BE2C (cell line): ENCODE measurements around the gene DUSP28.
"Not testable (repeated sequence)": the region's sequence is repeated elsewhere in the genome, so short reads cannot be mapped to it uniquely, and the experiment has no call there.

Experiments used
- DNase-seq: peaks from one replicate; pipeline ENCODE4 v3.0.0-alpha.2; 2020
- H3K27me3 ChIP-seq: fragments of 250-450 bp; sonication (Bioruptor Pico); 2 replicates; pipeline ENCODE4 v1.5.1; 2020; ENCODE audit warnings: mild to moderate bottlenecking
- H3K36me3 ChIP-seq: fragments of 250-450 bp; sonication (Bioruptor Pico); 2 replicates; pipeline ENCODE4 v1.5.1; 2020; ENCODE audit warnings: mild to moderate bottlenecking
- H3K4me1 ChIP-seq: fragments of 250-450 bp; sonication (Bioruptor Pico); 2 replicates; pipeline ENCODE4 v1.5.1; 2020
- H3K4me3 ChIP-seq: 2 replicates; pipeline ENCODE4 v1.5.1; 2011; ENCODE audit warnings: low read depth, low read length
- H3K9me3 ChIP-seq: fragments of 250-450 bp; sonication (Bioruptor Pico); 2 replicates; pipeline ENCODE4 v1.5.1; 2020
- CTCF ChIP-seq: IDR thresholded peaks from 2 replicates; pipeline ENCODE4 v1.5.1; 2012; ENCODE audit warnings: mild to moderate bottlenecking, low read depth, low read length

Gene DUSP28

GRCh38 chr2:240520130-240520973, 39.8 kb upstream of the DUSP28 start:
- peaks cover 11% of the 10 kb centered on the region; the same call in 1 of the 2 replicates for H3K36me3 ChIP-seq
- no peaks in the 10 kb centered on the region for H3K4me1 ChIP-seq
- DNase-seq = no peak
- no peaks in the 10 kb centered on the region for H3K27me3 ChIP-seq
- no peak overlapping the region for H3K4me3 ChIP-seq
- no peak for TF ChIP-seq CTCF
- H3K9me3 ChIP-seq = 0 out of 2 replicates have a peak, but pooled peaks cover 2% of the 10 kb centered on the region

- no peak for DNase-seq
- H3K4me3 ChIP-seq = no peak overlapping the region
- H3K9me3 ChIP-seq = peaks cover 2% of the 10 kb centered on the region; the same call in 1 of the 2 replicates
- H3K27me3 ChIP-seq = no peaks in the 10 kb centered on the region
- H3K4me1 ChIP-seq = no peaks in the 10 kb centered on the region
- TF ChIP-seq CTCF = no peak
- peaks cover 16% of the 10 kb centered on the region for H3K36me3 ChIP-seq
Observed at GRCh38 chr2:240520974-240521350, 39.2 kb upstream of the DUSP28 start.

- not testable (repeated sequence) for H3K4me1 ChIP-seq, H3K27me3 ChIP-seq, H3K9me3 ChIP-seq, H3K4me3 ChIP-seq, DNase-seq
- H3K36me3 ChIP-seq = peaks cover 25% of the 10 kb centered on the region
Observed at GRCh38 chr2:240521885-240522284, 38.3 kb upstream of the DUSP28 start.

GRCh38 chr2:240522406-240522805, 37.8 kb upstream of the DUSP28 start:
- no peaks in the 10 kb centered on the region for H3K4me1 ChIP-seq
- peaks cover 6% of the 10 kb centered on the region; the same call in 1 of the 2 replicates for H3K9me3 ChIP-seq
- H3K27me3 ChIP-seq = no peaks in the 10 kb centered on the region
- H3K4me3 ChIP-seq = no peak overlapping the region
- TF ChIP-seq CTCF = no peak
- no peak for DNase-seq
- H3K36me3 ChIP-seq = peaks cover 27% of the 10 kb centered on the region

GRCh38 chr2:240523451-240524281, 36.5 kb upstream of the DUSP28 start:
- peaks cover 6% of the 10 kb centered on the region; the same call in 1 of the 2 replicates for H3K9me3 ChIP-seq
- DNase-seq = no peak
- no peaks in the 10 kb centered on the region for H3K4me1 ChIP-seq
- H3K4me3 ChIP-seq = no peak overlapping the region
- peaks cover 27% of the 10 kb centered on the region for H3K36me3 ChIP-seq
- TF ChIP-seq CTCF = no peak
- no peaks in the 10 kb centered on the region for H3K27me3 ChIP-seq

GRCh38 chr2:240524963-240525718, 35.0 kb upstream of the DUSP28 start:
- Histone ChIP-seq H3K36me3 (peaks cover 27% of the 10 kb centered on the region), H3K9me3 (peaks cover 6% of the 10 kb centered on the region; the same call in 1 of the 2 replicates), H3K4me3 (no peak overlapping the region), H3K4me1 (no peaks in the 10 kb centered on the region), H3K27me3 (no peaks in the 10 kb centered on the region)
- no peak for DNase-seq
- no peak for TF ChIP-seq CTCF
